ENCODE data around the gene NID2.

DNA sequence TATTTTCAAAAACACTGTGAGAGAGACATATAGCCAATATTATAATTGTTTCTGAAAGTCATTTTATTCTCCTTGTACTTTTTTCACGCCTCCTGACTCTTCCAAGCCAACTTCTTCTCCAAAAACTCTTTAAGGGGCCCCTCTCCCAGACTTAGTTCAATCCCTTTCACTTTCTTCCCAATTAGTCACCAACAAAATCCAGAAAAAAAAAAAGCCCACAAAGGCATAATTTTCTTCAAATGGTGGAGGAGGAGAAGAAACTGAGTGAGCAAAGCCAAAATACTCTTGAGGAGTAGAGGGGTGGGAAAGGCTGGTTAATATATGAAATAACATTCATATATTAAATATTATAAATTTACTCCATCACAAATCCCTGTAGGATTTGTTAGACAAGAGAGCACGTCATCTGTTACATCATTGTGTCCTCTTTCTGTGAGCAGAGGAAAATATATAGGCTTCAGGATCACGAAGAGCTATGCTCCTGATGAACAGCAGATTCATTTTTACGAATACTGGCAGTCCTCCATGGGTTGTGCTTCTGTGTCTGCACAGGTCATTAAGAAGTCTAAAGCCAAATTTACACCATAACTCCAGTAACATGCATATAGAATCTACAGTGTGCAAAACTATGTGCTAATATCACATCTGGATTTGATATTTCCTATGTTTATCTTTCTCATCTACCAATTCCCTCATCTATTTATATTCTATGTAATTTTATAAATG, 25.9 kb upstream of the NID2 start:
- TF ChIP-seq, protein P1, sequence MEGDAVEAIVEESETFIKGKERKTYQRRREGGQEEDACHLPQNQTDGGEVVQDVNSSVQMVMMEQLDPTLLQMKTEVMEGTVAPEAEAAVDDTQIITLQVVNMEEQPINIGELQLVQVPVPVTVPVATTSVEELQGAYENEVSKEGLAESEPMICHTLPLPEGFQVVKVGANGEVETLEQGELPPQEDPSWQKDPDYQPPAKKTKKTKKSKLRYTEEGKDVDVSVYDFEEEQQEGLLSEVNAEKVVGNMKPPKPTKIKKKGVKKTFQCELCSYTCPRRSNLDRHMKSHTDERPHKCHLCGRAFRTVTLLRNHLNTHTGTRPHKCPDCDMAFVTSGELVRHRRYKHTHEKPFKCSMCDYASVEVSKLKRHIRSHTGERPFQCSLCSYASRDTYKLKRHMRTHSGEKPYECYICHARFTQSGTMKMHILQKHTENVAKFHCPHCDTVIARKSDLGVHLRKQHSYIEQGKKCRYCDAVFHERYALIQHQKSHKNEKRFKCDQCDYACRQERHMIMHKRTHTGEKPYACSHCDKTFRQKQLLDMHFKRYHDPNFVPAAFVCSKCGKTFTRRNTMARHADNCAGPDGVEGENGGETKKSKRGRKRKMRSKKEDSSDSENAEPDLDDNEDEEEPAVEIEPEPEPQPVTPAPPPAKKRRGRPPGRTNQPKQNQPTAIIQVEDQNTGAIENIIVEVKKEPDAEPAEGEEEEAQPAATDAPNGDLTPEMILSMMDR (IDR thresholded peaks at IDR 0.05; ENCODE audit: low read depth, low read length): no peak
- no peak for TF ChIP-seq EZH2phosphoT487 (IDR thresholded peaks at IDR 0.05; ENCODE audit: low read depth)
